ENCODE data around the gene PLPPR1.

PLPPR1 gene

DNA sequence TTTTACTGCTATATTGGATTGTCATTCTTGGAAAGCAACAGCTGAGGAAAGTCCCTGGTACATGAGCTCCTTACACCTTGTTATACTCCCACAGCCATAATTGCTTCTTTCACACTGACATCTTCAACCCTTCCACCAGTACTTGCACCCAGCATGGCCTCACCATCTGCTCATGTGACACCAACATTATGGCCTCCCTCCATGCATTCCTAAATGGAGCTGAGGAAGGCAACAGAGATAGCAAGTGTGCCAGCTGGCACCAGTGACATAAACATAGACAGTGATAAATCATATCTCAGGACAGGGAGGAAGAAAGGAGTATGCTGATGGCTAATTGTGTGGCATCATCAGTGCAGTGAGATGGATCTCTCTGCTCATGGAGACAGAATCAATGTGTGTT, 236.7 kb downstream of the PLPPR1 start:
- Histone ChIP-seq H3K36me3 (replicated peaks; ENCODE audit: insufficient read depth, low read length) (no peaks in the 10 kb centered on the region), H3K9me3 (replicated peaks; ENCODE audit: insufficient read depth, low read length) (no peaks in the 10 kb centered on the region), H3F3A (ENCODE audit: insufficient read depth, low read length) (no peaks in the 10 kb centered on the region), H2AFZ (ENCODE audit: low read length) (no peak overlapping the region), H3K4me3 (ENCODE audit: low read length) (no peak overlapping the region), H3K27me3 (replicated peaks; ENCODE audit: insufficient read depth, low read length) (no peaks in the 10 kb centered on the region), H3K9me2 (replicated peaks; ENCODE audit: insufficient read depth, low read length) (no peaks in the 10 kb centered on the region), H3K4me2 (ENCODE audit: low read depth, low read length) (no peak overlapping the region), H3K9ac (ENCODE audit: low read length) (no peak overlapping the region), H3K27ac (ENCODE audit: low read length) (no peak overlapping the region), H4K20me1 (ENCODE audit: insufficient read depth, low read length) (no peaks in the 10 kb centered on the region), H3K4me1 (ENCODE audit: low read length) (no peaks in the 10 kb centered on the region), H3K79me2 (ENCODE audit: low read length) (no peaks in the 10 kb centered on the region)
- TF ChIP-seq EZH2 (optimal IDR thresholded peaks at IDR 0.05; ENCODE audit: low read depth, low read length), result no peak
- TF ChIP-seq, protein P1, sequence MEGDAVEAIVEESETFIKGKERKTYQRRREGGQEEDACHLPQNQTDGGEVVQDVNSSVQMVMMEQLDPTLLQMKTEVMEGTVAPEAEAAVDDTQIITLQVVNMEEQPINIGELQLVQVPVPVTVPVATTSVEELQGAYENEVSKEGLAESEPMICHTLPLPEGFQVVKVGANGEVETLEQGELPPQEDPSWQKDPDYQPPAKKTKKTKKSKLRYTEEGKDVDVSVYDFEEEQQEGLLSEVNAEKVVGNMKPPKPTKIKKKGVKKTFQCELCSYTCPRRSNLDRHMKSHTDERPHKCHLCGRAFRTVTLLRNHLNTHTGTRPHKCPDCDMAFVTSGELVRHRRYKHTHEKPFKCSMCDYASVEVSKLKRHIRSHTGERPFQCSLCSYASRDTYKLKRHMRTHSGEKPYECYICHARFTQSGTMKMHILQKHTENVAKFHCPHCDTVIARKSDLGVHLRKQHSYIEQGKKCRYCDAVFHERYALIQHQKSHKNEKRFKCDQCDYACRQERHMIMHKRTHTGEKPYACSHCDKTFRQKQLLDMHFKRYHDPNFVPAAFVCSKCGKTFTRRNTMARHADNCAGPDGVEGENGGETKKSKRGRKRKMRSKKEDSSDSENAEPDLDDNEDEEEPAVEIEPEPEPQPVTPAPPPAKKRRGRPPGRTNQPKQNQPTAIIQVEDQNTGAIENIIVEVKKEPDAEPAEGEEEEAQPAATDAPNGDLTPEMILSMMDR (IDR thresholded peaks at IDR 0.05; ENCODE audit: low read length), result no peak
- no peak for TF ChIP-seq EZH2phosphoT487 (IDR thresholded peaks at IDR 0.05; ENCODE audit: low read length)
- no peak for DNase-seq

DNA sequence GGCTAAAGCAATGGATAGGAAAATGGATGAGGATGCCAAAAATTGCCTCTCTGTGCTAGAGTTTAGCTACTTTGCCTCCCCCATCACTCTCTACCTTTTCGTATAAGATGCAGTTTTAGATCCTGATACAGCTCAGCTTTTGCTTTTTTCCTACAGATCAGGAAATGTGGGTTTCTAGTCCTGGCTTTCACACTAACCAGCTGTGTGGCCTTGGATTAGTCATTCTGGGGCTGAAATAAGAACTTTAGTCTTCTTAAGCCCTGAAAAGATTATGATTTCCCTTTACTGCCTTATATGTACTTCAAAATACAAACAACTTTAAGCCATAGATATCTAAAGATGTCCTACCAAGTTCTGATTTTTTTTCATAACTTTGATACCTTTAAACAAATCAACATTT, 239.9 kb downstream of the PLPPR1 start:
- DNase-seq, result no peak
- no peak overlapping the region for H3K4me3 ChIP-seq (ENCODE audit: low read length)
- no peaks in the 10 kb centered on the region for H3K79me2 ChIP-seq (ENCODE audit: low read length)
- no peak overlapping the region for H3K4me2 ChIP-seq (ENCODE audit: low read depth, low read length)
- H3K36me3 ChIP-seq (replicated peaks; ENCODE audit: insufficient read depth, low read length), result no peaks in the 10 kb centered on the region
- no peaks in the 10 kb centered on the region for H3F3A ChIP-seq (ENCODE audit: insufficient read depth, low read length)
- no peaks in the 10 kb centered on the region for H3K4me1 ChIP-seq (ENCODE audit: low read length)
- no peaks in the 10 kb centered on the region for H3K9me2 ChIP-seq (replicated peaks; ENCODE audit: insufficient read depth, low read length)
- TF ChIP-seq, protein P1 (IDR thresholded peaks at IDR 0.05; ENCODE audit: low read length), result no peak
- TF ChIP-seq EZH2 (optimal IDR thresholded peaks at IDR 0.05; ENCODE audit: low read depth, low read length), result no peak
- TF ChIP-seq EZH2phosphoT487 (IDR thresholded peaks at IDR 0.05; ENCODE audit: low read length), result no peak
- H2AFZ ChIP-seq (ENCODE audit: low read length), result no peak overlapping the region
- no peaks in the 10 kb centered on the region for H4K20me1 ChIP-seq (ENCODE audit: insufficient read depth, low read length)
- no peak overlapping the region for H3K9ac ChIP-seq (ENCODE audit: low read length)
- no peaks in the 10 kb centered on the region for H3K9me3 ChIP-seq (replicated peaks; ENCODE audit: insufficient read depth, low read length)
- H3K27me3 ChIP-seq (replicated peaks; ENCODE audit: insufficient read depth, low read length), result no peaks in the 10 kb centered on the region
- no peak overlapping the region for H3K27ac ChIP-seq (ENCODE audit: low read length)

DNA sequence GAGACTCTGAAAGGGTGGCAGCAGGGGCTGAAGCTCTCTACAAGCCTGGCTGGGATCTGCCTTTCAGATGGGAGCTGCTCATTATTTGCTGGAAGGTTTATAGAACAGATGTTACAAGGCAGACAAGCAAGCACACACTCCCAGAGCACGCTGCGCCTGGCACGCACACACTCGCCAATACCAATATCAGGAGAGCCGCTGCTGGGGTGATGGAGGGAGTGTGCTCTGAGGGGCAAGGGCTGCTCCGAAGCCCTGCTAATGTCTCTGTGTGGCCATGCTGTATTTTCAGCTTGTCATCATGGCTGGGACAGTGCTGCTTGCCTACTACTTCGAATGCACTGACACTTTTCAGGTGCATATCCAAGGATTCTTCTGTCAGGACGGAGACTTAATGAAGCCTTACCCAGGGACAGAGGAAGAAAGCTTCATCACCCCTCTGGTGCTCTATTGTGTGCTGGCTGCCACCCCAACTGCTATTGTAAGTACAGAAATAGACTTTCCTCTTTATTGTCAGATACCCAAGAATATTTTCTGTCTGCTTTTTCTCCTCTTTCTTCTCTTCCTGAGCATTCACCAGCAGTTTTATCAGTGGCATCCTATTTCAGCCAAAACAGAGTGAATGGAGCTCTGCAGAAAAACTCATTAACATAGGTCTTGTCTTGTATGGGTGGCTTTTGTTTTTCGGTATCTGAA, 241.2 kb downstream of the PLPPR1 start:
- no peaks in the 10 kb centered on the region for H3F3A ChIP-seq (ENCODE audit: insufficient read depth, low read length)
- DNase-seq, result no peak
- H3K9ac ChIP-seq (ENCODE audit: low read length), result no peak overlapping the region
- no peaks in the 10 kb centered on the region for H3K36me3 ChIP-seq (replicated peaks; ENCODE audit: insufficient read depth, low read length)
- H3K79me2 ChIP-seq (ENCODE audit: low read length), result no peaks in the 10 kb centered on the region
- TF ChIP-seq EZH2phosphoT487 (IDR thresholded peaks at IDR 0.05; ENCODE audit: low read length) (no peak), EZH2 (optimal IDR thresholded peaks at IDR 0.05; ENCODE audit: low read depth, low read length) (no peak)
- TF ChIP-seq, protein P1 (IDR thresholded peaks at IDR 0.05; ENCODE audit: low read length), result no peak
- no peaks in the 10 kb centered on the region for H3K9me2 ChIP-seq (replicated peaks; ENCODE audit: insufficient read depth, low read length)
- H4K20me1 ChIP-seq (ENCODE audit: insufficient read depth, low read length), result no peaks in the 10 kb centered on the region
- H3K4me3 ChIP-seq (ENCODE audit: low read length), result no peak overlapping the region
- no peaks in the 10 kb centered on the region for H3K4me1 ChIP-seq (ENCODE audit: low read length)
- no peaks in the 10 kb centered on the region for H3K9me3 ChIP-seq (replicated peaks; ENCODE audit: insufficient read depth, low read length)
- H3K4me2 ChIP-seq (ENCODE audit: low read depth, low read length), result no peak overlapping the region
- no peak overlapping the region for H2AFZ ChIP-seq (ENCODE audit: low read length)
- no peaks in the 10 kb centered on the region for H3K27me3 ChIP-seq (replicated peaks; ENCODE audit: insufficient read depth, low read length)
- H3K27ac ChIP-seq (ENCODE audit: low read length), result no peak overlapping the region
